Activated T-helper 17 cell treated with anti-CD3 and anti-CD28 coated beads, Interleukin-2, amount 50 U/mL, for 72 hours (primary cell): Measurements from ENCODE around the gene RPS6KL1. TPM values are rescaled to one million over a fixed set of nuclear protein-coding genes. Genes with fewer than 3 reads are reported as not detected.

ENCODE experiments used
- ATAC-seq: fragments of 150-1000 bp; cut with Tn5 transposase; replicated peaks from 2 replicates; pipeline ENCODE4 v1.10.0; 2021; ENCODE audit warnings: mild to moderate bottlenecking, moderate library complexity
- H3K27ac Mint-ChIP-seq: one replicate; pipeline ENCODE4 v1.8.0; 2022; ENCODE audit warnings: mixed read lengths
- H3K27me3 Mint-ChIP-seq: one replicate; pipeline ENCODE4 v1.8.0; 2022; ENCODE audit warnings: mixed read lengths
- H3K36me3 Mint-ChIP-seq: one replicate; pipeline ENCODE4 v1.8.0; 2022; ENCODE audit warnings: low read depth, mild to moderate bottlenecking, mixed read lengths
- H3K4me1 Mint-ChIP-seq: one replicate; pipeline ENCODE4 v1.8.0; 2022; ENCODE audit warnings: mixed read lengths
- H3K4me3 Mint-ChIP-seq: one replicate; pipeline ENCODE4 v1.8.0; 2022; ENCODE audit warnings: mild to moderate bottlenecking, mixed read lengths
- H3K9me3 Mint-ChIP-seq: one replicate; pipeline ENCODE4 v1.8.0; 2022; ENCODE audit warnings: mixed read lengths
- total RNA-seq, 2 donors: library from RNA; stranded (reverse); gene quantifications; one replicate each; pipeline ENCODE4 v1.2.3, GENCODE V29; 2022

RPS6KL1 gene
- total RNA-seq, 2 donors from 2014 or later = 0.79 to 3.2 TPM

- peaks cover 4% of the 10 kb centered on the region for H3K4me1 Mint-ChIP-seq
- H3K9me3 Mint-ChIP-seq = no peaks in the 10 kb centered on the region
- peak within 1 kb of the TSS; percentile 38 for H3K4me3 Mint-ChIP-seq
- H3K27ac Mint-ChIP-seq = no peak within 1 kb of the TSS
- H3K27me3 Mint-ChIP-seq = peaks cover 4% of the 10 kb centered on the region
- ATAC-seq = peak; percentile 83
- no peaks in the 10 kb centered on the region for H3K36me3 Mint-ChIP-seq
Measured at GRCh38 chr14:74955229-74956026, 32.4 kb upstream of the RPS6KL1 start, which contains the start of gene PGF. Gene PGF, minus strand, starts transcription at chr14:74955597. Its CDS starts 355 bp downstream, at chr14:74955242.

- H3K27me3 Mint-ChIP-seq = peaks cover 4% of the 10 kb centered on the region
- H3K9me3 Mint-ChIP-seq = no peaks in the 10 kb centered on the region
- ATAC-seq = no peak
Measured at GRCh38 chr14:74954947-74955228, 31.8 kb upstream of the RPS6KL1 start.

DNA sequence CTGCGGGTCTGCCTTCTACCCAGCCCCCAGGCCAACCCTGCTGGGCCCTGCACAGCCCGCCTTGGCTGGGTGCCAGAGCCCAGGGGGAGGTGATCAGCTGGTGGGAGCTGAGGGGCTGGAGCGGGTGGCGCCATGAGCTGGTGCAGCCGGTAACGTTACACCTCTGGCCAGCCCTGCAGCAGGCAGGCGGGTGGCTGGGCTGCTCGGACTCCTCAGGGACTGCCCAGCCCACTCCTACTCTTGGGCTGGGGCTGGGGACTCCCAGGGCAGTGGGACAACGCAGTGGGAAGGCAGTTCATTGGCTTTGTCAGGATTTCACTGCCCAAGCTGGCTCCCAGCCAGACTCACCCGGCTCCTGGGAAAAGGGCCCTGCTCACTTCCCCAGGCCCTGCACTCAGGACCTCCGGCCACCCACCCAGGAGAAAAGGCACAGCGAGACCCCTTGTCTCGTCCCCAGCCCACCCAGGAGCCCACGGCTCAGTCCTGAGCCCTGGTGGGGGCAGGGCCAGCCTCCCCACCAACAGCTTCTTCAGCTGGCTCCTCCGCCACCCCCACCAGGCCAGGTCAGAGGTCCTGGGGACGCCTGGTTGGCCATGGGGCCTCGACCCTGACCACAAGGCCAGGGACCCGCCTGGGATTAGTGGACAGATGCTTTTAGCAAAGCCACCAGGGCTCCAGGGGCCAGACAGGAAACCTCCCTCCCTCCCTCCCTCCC is 31.3 kb upstream of the RPS6KL1 start:
- Mint-ChIP-seq H3K4me3 (peak overlapping the region; percentile 33), H3K27ac (no peak overlapping the region), H3K9me3 (no peaks in the 10 kb centered on the region), H3K27me3 (peaks cover 4% of the 10 kb centered on the region), H3K4me1 (peaks cover 4% of the 10 kb centered on the region), H3K36me3 (no peaks in the 10 kb centered on the region)
- no peak for ATAC-seq

More at GRCh38 chr14:74954947-74955228, 31.8 kb upstream of the RPS6KL1 start:
- Mint-ChIP-seq H3K27ac (no peak overlapping the region), H3K4me1 (peaks cover 4% of the 10 kb centered on the region), H3K36me3 (no peaks in the 10 kb centered on the region), H3K4me3 (peak overlapping the region; percentile 33)

DNA sequence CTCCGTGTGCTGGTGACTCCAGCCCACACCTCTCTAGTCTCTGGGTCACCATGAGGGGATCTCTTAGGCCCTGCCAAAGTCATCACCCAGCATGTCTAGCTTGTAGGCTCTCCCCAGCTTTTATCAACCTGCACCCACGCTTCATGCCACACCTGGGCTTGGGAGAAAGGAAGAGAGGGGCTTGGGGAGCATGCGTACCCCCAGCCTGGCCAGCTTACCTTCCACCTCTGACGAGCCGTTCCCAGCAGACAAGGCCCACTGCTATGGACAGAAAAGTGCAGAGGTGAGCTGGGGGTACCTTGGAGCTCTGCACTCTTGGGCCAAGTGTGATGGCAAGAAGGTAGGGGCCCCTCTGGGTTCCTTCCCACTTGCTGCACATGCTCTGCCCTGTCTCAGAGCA is 30.6 kb upstream of the RPS6KL1 start:
- Mint-ChIP-seq H3K27me3 (peaks cover 4% of the 10 kb centered on the region), H3K4me3 (no peak overlapping the region), H3K27ac (no peak overlapping the region), H3K4me1 (peaks cover 4% of the 10 kb centered on the region), H3K36me3 (no peaks in the 10 kb centered on the region), H3K9me3 (no peaks in the 10 kb centered on the region)
- no peak for ATAC-seq

- ATAC-seq = no peak
- Mint-ChIP-seq H3K4me3 (no peak overlapping the region), H3K4me1 (peaks cover 4% of the 10 kb centered on the region), H3K9me3 (no peaks in the 10 kb centered on the region), H3K27ac (no peak overlapping the region), H3K36me3 (no peaks in the 10 kb centered on the region), H3K27me3 (peaks cover 4% of the 10 kb centered on the region)
Measured at GRCh38 chr14:74952697-74953484, 29.8 kb upstream of the RPS6KL1 start.

- Mint-ChIP-seq H3K27ac (no peak overlapping the region), H3K9me3 (no peaks in the 10 kb centered on the region), H3K4me1 (peaks cover 4% of the 10 kb centered on the region), H3K27me3 (peaks cover 4% of the 10 kb centered on the region), H3K4me3 (no peak overlapping the region), H3K36me3 (no peaks in the 10 kb centered on the region)
- ATAC-seq = no peak
Measured at GRCh38 chr14:74952180-74952665, 29.2 kb upstream of the RPS6KL1 start.

DNA sequence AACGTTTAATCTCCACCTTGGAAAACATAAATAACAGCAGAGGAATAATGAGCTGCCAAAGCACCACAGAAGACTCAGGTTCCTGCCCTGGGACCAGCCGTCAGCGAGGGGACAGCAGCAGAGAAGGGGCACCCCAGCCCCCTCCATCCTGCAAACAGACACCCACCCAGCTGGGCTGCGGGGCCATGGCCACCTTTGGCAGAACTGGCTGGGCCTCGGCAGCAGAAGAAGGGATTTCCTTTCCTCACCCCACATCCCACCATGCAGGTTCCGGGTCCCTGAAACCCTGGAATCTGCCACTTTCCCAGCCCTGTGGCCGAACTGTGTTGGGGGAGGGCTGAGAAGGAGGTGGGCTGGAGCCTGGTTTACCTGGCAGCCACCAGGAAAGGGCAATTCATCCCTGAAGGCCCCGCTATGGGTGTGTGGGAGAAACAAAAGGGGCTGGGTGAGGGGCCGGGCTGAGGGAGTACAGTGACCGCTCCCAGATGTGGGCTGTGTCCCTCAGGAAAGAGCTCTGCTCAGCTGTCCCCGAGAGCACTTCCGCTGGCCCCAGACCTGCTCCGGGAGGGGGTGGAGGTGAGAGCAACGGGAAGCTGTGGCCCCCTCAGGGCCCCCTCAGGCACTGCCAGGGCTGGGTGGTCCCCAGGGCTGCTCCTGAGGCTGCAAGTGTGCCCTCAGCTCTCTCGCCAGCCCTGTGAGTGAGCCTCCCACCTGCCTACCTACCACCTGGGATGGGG is 28.6 kb upstream of the RPS6KL1 start:
- Mint-ChIP-seq H3K27me3 (peaks cover 4% of the 10 kb centered on the region), H3K27ac (no peak overlapping the region), H3K4me1 (peaks cover 6% of the 10 kb centered on the region), H3K4me3 (no peak overlapping the region), H3K9me3 (no peaks in the 10 kb centered on the region), H3K36me3 (no peaks in the 10 kb centered on the region)
- no peak for ATAC-seq

GRCh38 chr14:74950795-74951442 is 27.9 kb upstream of the RPS6KL1 start:
- no peak overlapping the region for H3K27ac Mint-ChIP-seq
- H3K36me3 Mint-ChIP-seq = no peaks in the 10 kb centered on the region
- H3K4me1 Mint-ChIP-seq = peaks cover 8% of the 10 kb centered on the region
- no peak overlapping the region for H3K4me3 Mint-ChIP-seq
- no peak for ATAC-seq
- H3K27me3 Mint-ChIP-seq = no peaks in the 10 kb centered on the region
- no peaks in the 10 kb centered on the region for H3K9me3 Mint-ChIP-seq

DNA sequence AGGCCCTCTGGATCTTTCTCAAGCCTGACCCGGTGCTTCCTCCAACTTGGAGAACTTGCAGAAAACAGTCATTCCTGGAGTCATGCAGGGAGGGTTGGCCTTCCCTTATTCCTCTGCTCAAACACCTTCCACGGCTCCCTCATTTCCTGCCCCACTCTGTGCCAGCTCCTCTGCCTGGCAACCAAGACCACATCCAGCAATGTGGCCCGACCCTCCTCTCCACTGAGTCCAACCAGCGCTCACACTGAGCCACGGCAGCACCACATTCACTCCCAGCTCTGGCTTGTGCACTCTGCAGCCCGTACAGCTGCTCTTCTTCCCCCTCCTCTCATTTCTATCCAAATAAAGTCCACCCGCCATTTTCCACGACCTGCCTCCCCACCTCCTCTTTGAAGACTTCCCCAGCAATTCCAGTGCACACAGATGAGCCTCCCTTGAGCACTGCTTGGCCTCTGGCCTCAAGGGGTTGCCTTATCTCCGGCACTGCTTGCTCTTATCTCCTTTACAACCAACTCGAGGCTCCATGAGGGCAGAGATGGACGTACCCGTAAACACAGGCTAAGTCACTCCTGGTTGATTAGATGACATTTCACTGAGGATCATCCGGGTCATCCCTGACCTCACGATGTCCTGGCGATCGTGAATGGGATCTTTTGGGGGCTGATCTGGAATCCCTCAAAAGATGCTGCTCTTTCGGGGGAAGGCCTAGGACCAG is 27.0 kb upstream of the RPS6KL1 start:
- peaks cover 8% of the 10 kb centered on the region for H3K4me1 Mint-ChIP-seq
- no peak overlapping the region for H3K4me3 Mint-ChIP-seq
- no peaks in the 10 kb centered on the region for H3K36me3 Mint-ChIP-seq
- ATAC-seq = no peak
- no peaks in the 10 kb centered on the region for H3K27me3 Mint-ChIP-seq
- no peak overlapping the region for H3K27ac Mint-ChIP-seq
- no peaks in the 10 kb centered on the region for H3K9me3 Mint-ChIP-seq

- H3K9me3 Mint-ChIP-seq = no peaks in the 10 kb centered on the region
- no peak for ATAC-seq
- H3K27ac Mint-ChIP-seq = no peak overlapping the region
- no peak overlapping the region for H3K4me3 Mint-ChIP-seq
- peaks cover 8% of the 10 kb centered on the region for H3K4me1 Mint-ChIP-seq
- H3K36me3 Mint-ChIP-seq = no peaks in the 10 kb centered on the region
- H3K27me3 Mint-ChIP-seq = no peaks in the 10 kb centered on the region
Measured at GRCh38 chr14:74949191-74949601, 26.1 kb upstream of the RPS6KL1 start.

- ATAC-seq = no peak
- Mint-ChIP-seq H3K36me3 (no peaks in the 10 kb centered on the region), H3K9me3 (no peaks in the 10 kb centered on the region), H3K27me3 (no peaks in the 10 kb centered on the region), H3K4me1 (peaks cover 8% of the 10 kb centered on the region), H3K4me3 (no peak overlapping the region), H3K27ac (no peak overlapping the region)
Measured at GRCh38 chr14:74948228-74949175, 25.4 kb upstream of the RPS6KL1 start.
